Ovary (tissue), 9 donors: ENCODE data around the gene INTS6. TPM values are rescaled to one million over a fixed set of nuclear protein-coding genes. Genes with fewer than 3 reads are reported as not detected.

Experiments used
- DNase-seq, 5 donors: peaks; one replicate each; pipeline ENCODE4 v3.0.0-alpha.2; 2019 to 2020
- H3K27ac ChIP-seq, 2 donors: fragments of 200-600 bp; one replicate each; pipeline versions ENCODE4 v1.5.1 to v1.8.0; 2019 to 2022
- H3K27me3 ChIP-seq: fragments of 200-600 bp; one replicate; pipeline ENCODE4 v1.8.0; 2022
- H3K36me3 ChIP-seq: fragments of 200-600 bp; sonication (generic); one replicate; pipeline ENCODE4 v1.5.1; 2019
- H3K4me1 ChIP-seq: one replicate; pipeline ENCODE4 v1.8.1; 2013; ENCODE audit warnings: mild to moderate bottlenecking, moderate library complexity; ENCODE audit not compliant: insufficient read depth
- H3K4me3 ChIP-seq: fragments of 200-600 bp; sonication (generic); one replicate; pipeline ENCODE4 v1.5.1; 2017
- H3K9me3 ChIP-seq, 2 donors: fragments of 200-600 bp in 1 of 2; sonication (generic) in 1 of 2; one replicate each; pipeline versions ENCODE4 v1.5.1 to v1.8.1; 2013 to 2019; ENCODE audit warnings: mild to moderate bottlenecking in 1 of 2, moderate library complexity in 1 of 2
- CTCF ChIP-seq, 3 donors: fragments of 450-650 bp in 2 of 3; fragments of 200-600 bp in 1 of 3; IDR thresholded peaks; one replicate each; pipeline versions ENCODE4 v1.5.1 to v1.8.0; 2016 to 2022; ENCODE audit warnings: antibody characterized with exemption in 3 of 3, mild to moderate bottlenecking in 1 of 3
- EP300 ChIP-seq: sonication (generic); formaldehyde crosslinking; IDR thresholded peaks from one replicate; pipeline ENCODE4 v1.6.1; 2017; ENCODE audit warnings: antibody characterized with exemption
- POLR2A ChIP-seq: fragments of 450-650 bp; IDR thresholded peaks from one replicate; pipeline ENCODE4 v1.6.1; 2017; ENCODE audit warnings: antibody characterized with exemption, mild to moderate bottlenecking, moderate library complexity
- WGBS, 3 donors: extraction: QIAGEN DNeasy Blood & Tissue Kit in 1 of 3; methylation state at CpG; one replicate each; pipeline versions ENCODE4 v1.1.5 to v1.1.7; 2013 to 2017; 5-methylcytosine and 5-hydroxymethylcytosine counted together
- intact Hi-C, 4 donors: fragments of 100-400 bp; cut with DNase I; formaldehyde crosslinking; loops; one replicate each; pipeline versions ENCODE4 v1.11.0 to v1.15.1; 2022 to 2023
- polyA plus RNA-seq, 2 donors: library from polyadenylated mRNA; stranded (reverse); fragments of 200-250 nt in 1 of 2; fragments of 350-450 nt in 1 of 2; fragmentation: Illumina TruSeq in 1 of 2; extraction: RNeasy Lipid Tissue Mini Kit (QIAGEN cat#74804) in 1 of 2; gene quantifications; one replicate each; pipeline ENCODE4 v1.2.3, GENCODE V29; 2013 to 2014
- total RNA-seq, 7 donors: library from RNA; depleted of rRNA in 2 of 7; stranded (reverse); fragments of >200 nt in 2 of 7; fragmentation: NEBNext Ultra II Directional in 3 of 7; extraction: Animal tissue kit (Norgen Biotek cat#: 25700) in 3 of 7; gene quantifications; one replicate each; pipeline versions ENCODE4 v1.1.0 to v1.2.4, GENCODE V29; 2016 to 2023
- donor health status: DM: no; HTN: no; CAD: no; lungs with moderate emphysema.
- donor health status: DM: no; HTN: no; CAD: no.
- donor health status: Bipolar disorder and iron deficiency.
- donor health status: DM: yes; HTN: yes; CAD: no.
- donor health status: DM: no; HTN: no; CAD: no.
- donor health status: DM: yes; HTN: yes; CAD: no.

INTS6 gene
- total and polyA plus RNA-seq, 9 donors = 11.2 to 38.9 (median 29.2) TPM

- 73 to 82% (median 77%) methylated on average over 14 of the region's 14 CpGs for WGBS, 3 donors
- H3K36me3 ChIP-seq = no peaks in the 10 kb centered on the region
- no peak overlapping the region for H3K27ac ChIP-seq
- intact Hi-C loops = no loop called here
- H3K4me3 ChIP-seq = no peak overlapping the region
- H3K4me1 ChIP-seq = no peaks in the 10 kb centered on the region
- no peaks in the 10 kb centered on the region for H3K27me3 ChIP-seq
- TF ChIP-seq EP300 (no peak), POLR2A (no peak), CTCF (IDR thresholded peaks at IDR 0.05) (no peak)
- H3K9me3 ChIP-seq = no peaks in the 10 kb centered on the region
- DNase-seq = no peak
Observed at GRCh38 chr13:51324714-51325420, 128.0 kb downstream of the INTS6 start.

GRCh38 chr13:51323824-51324511 lies 128.9 kb downstream of the INTS6 start:
- H3K36me3 ChIP-seq = no peaks in the 10 kb centered on the region
- no peaks in the 10 kb centered on the region for H3K27me3 ChIP-seq
- TF ChIP-seq EP300 (no peak), POLR2A (no peak), CTCF (IDR thresholded peaks at IDR 0.05) (no peak)
- H3K4me3 ChIP-seq = no peak overlapping the region
- 66 to 83% (median 76%) methylated on average over 5 of the region's 5 CpGs for WGBS, 3 donors
- no peaks in the 10 kb centered on the region for H3K9me3 ChIP-seq
- H3K27ac ChIP-seq = no peak overlapping the region
- DNase-seq = no peak
- no peaks in the 10 kb centered on the region for H3K4me1 ChIP-seq
- intact Hi-C loops = no loop called here

- H3K9me3 ChIP-seq = no peaks in the 10 kb centered on the region
- no peak overlapping the region for H3K27ac ChIP-seq
- TF ChIP-seq POLR2A (no peak), CTCF (IDR thresholded peaks at IDR 0.05) (no peak), EP300 (no peak)
- H3K36me3 ChIP-seq = no peaks in the 10 kb centered on the region
- 76 to 94% (median 76%) methylated on average over 3 of the region's 3 CpGs for WGBS, 3 donors
- intact Hi-C loops = no loop called here
- H3K27me3 ChIP-seq = no peaks in the 10 kb centered on the region
- no peaks in the 10 kb centered on the region for H3K4me1 ChIP-seq
- DNase-seq = no peak
- H3K4me3 ChIP-seq = no peak overlapping the region
Observed at GRCh38 chr13:51322826-51323225, 130.0 kb downstream of the INTS6 start.

- no peak for DNase-seq
- Histone ChIP-seq H3K27me3 (no peaks in the 10 kb centered on the region), H3K9me3 (no peaks in the 10 kb centered on the region), H3K36me3 (no peaks in the 10 kb centered on the region), H3K27ac (no peak overlapping the region), H3K4me3 (no peak overlapping the region), H3K4me1 (no peaks in the 10 kb centered on the region)
- intact Hi-C loops = no loop called here
- TF ChIP-seq EP300 (no peak), POLR2A (no peak), CTCF (IDR thresholded peaks at IDR 0.05) (no peak)
- 69 to 81% (median 78%) methylated on average over 2 of the region's 2 CpGs for WGBS, 3 donors
Observed at GRCh38 chr13:51321836-51322235, 131.0 kb downstream of the INTS6 start.
